MG63 (cell line): ENCODE data around the gene BYSL. TPM values are rescaled to one million over a fixed set of nuclear protein-coding genes. Genes with fewer than 3 reads are reported as not detected.
A peak's percentile ranks its signal among the peaks of the same experiment; 100 is the strongest.

Experiments used
- DNase-seq: peaks from one replicate; pipeline ENCODE4 v3.0.0-alpha.2; 2020
- H3K27me3 ChIP-seq: fragments of 250-450 bp; sonication (Bioruptor Pico); 2 replicates; pipeline ENCODE4 v1.5.1; 2020; ENCODE audit warnings: mild to moderate bottlenecking, moderate library complexity
- H3K36me3 ChIP-seq: fragments of 250-450 bp; sonication (Bioruptor Pico); 2 replicates; pipeline ENCODE4 v1.5.1; 2020; ENCODE audit warnings: mild to moderate bottlenecking, moderate library complexity
- H3K4me3 ChIP-seq: fragments of 250-450 bp; sonication (Bioruptor Pico); 2 replicates; pipeline ENCODE4 v1.5.1; 2020; ENCODE audit warnings: mild to moderate bottlenecking, moderate library complexity
- H3K9me3 ChIP-seq: fragments of 250-450 bp; sonication (Bioruptor Pico); 2 replicates; pipeline ENCODE4 v1.5.1; 2020; ENCODE audit warnings: mild to moderate bottlenecking, moderate library complexity
- total RNA-seq: library from RNA; depleted of rRNA; stranded (reverse); fragments of >200 nt; shearing (Covaris generic); gene quantifications from 2 replicates; pipeline ENCODE4 v1.2.3, GENCODE V29; 2014; ENCODE audit warnings: low replicate concordance

The BYSL gene
- total RNA-seq, 1 experiment from 2014 or later: 64.8 TPM

DNA sequence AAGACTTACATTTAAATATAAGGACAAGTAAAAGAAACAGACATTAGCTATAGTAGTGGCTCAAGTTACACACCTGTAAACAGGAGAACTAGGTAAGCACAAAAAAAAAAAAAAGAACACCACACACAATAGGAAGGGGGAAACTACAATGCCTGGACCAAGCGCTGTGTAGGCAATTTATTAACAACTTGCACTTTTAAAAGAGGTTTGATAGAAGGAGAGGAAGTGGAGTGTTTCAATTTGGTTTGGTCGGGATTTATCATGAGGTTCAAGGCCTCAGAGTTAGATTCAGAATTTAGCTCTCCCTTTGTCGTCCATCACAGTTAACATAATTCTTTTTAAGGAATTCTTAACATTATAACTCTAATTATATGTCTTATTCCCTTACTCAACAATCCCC is 25.0 kb upstream of the BYSL start:
- H3K9me3 ChIP-seq: no peaks in the 10 kb centered on the region
- no peaks in the 10 kb centered on the region for H3K36me3 ChIP-seq
- DNase-seq: no peak
- no peaks in the 10 kb centered on the region for H3K27me3 ChIP-seq
- peak overlapping the region; percentile 70 for H3K4me3 ChIP-seq

DNA sequence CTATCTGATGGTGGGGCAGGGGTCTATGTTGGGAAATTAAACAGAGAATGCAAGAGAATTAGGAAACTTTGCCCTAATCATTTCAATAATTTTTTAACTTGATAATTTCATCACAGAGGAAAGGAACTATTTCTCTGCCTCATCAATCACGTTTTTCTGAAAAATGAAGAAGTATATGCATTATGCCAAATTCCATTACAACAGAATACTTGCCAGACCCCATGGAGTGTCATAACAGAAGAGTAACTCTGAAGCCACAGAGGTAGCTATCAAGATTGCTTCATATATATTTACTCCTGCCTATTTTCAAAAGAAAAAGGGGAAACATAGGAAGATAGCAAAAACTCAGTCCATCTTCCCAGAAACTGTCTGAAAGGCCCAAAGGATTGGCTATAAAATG is 20.4 kb upstream of the BYSL start:
- Histone ChIP-seq H3K9me3 (no peaks in the 10 kb centered on the region), H3K36me3 (no peaks in the 10 kb centered on the region; the same call in 1 of the 2 replicates), H3K27me3 (no peaks in the 10 kb centered on the region), H3K4me3 (no peak overlapping the region)
- DNase-seq: no peak

DNA sequence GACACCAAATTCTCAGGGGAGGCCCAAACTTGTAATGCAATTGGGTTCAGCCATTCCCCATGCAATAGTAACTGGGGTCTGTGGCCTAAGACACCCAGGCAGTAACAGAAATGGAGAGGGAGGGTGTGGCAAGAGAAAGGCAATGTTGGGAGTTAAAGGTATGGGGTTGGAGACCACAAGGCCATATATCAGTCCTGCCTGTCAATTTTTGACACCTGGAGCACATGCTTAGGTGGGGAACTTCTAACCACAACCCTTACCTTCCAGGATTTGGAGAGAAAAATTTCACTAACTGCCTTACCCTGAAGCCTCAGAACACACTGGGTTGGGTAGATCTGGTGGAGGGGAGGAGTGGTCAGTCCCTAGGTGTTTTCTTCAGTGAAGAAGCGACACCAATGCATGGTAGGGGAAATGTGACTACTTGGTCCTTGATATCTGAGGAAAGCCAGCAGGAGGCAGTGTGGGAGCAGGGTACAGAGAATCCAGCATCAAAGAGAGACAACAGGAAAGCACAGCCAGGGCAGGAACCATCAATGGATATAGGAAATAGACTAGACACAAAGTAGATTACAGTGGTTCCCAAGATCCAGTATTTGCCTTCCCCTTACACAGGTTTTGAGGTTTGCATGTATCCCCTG is 19.3 kb upstream of the BYSL start:
- no peaks in the 10 kb centered on the region for H3K27me3 ChIP-seq
- H3K4me3 ChIP-seq: no peak overlapping the region
- no peaks in the 10 kb centered on the region for H3K9me3 ChIP-seq
- no peaks in the 10 kb centered on the region; the same call in 1 of the 2 replicates for H3K36me3 ChIP-seq
- DNase-seq: no peak

DNA sequence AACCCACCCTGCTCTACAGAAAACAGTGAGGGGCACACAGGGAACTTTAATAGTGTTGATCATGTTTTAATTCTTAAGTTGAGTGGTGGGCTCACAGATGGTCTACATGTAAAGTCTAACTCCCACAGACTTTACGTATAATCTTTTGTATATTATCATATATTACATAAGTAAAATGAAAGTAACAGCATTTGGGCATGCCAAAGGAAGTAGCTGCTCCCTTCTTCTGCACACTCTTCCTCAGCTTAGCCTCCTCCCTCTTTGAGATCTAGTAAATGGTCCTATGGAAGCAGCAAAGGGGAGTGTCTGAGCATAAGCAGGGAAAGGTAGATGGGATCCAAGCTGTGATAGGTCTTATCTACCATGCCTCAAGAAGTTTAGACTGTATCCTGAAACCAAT is 11.6 kb upstream of the BYSL start:
- Histone ChIP-seq H3K4me3 (no peak overlapping the region), H3K36me3 (no peaks in the 10 kb centered on the region; the same call in 1 of the 2 replicates), H3K9me3 (no peaks in the 10 kb centered on the region), H3K27me3 (no peaks in the 10 kb centered on the region)
- no peak for DNase-seq

DNA sequence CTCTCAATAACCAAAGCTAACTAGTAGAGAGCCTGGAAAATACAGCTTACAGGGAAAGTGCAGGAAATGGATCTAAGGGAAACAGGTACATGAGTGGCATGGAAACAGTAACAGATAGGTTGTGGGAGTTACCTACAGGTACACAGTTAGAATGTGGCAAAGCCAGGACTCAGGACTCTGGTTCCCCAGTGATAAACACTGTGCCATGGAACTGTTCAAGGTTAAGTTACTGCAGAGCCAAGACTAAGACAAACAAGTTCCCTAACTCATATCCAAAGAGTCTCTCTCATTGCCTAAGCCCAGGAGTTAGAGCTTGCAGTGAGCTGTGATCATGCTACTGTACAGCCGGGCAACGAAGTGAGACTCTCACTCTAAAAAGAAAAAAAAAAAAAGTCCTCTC is 7.0 kb upstream of the BYSL start:
- Histone ChIP-seq H3K36me3 (peaks cover 7% of the 10 kb centered on the region), H3K4me3 (no peak overlapping the region), H3K27me3 (no peaks in the 10 kb centered on the region), H3K9me3 (no peaks in the 10 kb centered on the region)
- no peak for DNase-seq

DNA sequence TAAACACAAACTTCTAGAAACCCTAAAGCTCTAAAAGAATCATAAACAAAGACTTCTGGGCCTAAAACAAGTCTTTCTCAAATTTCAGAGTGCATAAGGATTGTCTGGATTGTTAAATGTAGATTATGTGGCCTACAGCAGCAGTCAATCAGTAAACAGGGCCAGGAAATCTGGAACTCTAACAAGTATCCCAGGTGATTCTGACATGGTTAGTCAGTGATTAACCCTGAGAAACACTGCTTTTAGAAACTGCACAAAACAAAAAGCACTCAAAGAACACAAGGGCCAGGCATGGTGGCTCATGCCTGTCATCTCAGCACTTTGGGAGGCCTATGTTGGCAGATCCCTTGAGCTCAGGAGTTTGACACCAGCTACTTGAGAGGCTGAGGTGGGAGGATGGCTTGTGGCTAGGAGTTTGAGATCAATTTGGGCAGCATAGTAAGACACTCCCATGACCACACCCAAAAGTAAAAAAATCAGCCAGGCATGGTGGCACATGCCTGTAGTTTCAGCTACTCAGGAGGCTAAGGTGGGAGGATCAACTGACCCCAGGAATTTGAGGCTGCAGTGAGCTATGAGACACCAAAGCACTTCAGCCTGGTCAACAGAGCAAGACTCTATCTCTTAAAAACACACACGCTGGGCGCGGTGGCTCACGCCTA is 6.3 kb upstream of the BYSL start:
- DNase-seq: no peak

DNA sequence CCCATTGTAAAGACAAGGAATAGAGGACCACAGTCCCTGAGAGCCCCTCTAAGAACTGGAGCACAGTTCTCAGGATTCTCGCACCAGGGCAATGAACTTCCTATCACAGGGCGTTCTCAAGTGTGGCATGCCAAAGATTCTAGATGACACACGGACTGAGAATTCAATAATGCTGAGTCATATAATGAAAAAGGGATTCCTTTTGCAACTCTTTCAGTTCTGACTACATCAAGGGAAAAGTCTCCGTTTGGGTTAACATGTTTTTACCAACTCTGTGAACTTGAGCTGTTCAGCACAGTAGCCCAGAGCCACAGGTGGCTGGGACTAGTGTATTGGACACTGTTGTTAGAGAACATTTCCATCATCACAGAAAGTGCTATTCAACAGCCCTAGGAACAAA is 3.8 kb upstream of the BYSL start:
- no peak overlapping the region for H3K4me3 ChIP-seq

More for the DNA sequence above, 6.3 kb upstream of the BYSL start:
- Histone ChIP-seq H3K4me3 (no peak overlapping the region), H3K9me3 (no peaks in the 10 kb centered on the region), H3K36me3 (peaks cover 7% of the 10 kb centered on the region), H3K27me3 (no peaks in the 10 kb centered on the region)

DNA sequence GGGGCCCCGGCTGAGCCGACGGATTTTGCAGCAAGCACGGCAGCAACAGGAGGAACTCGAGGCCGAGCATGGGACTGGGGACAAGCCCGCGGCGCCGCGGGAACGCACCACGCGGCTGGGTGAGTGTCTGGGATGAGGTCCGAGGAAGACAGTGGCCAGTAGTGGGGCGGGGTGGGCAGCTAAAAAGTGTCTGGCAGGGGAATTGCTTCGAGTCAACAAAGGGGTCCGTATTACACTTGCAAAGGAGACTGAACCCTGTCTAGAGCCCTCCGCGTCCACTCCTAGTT is 356 bp downstream of the BYSL start:
- Histone ChIP-seq H3K4me3 (peak overlapping the region; percentile 99), H3K27me3 (no peaks in the 10 kb centered on the region), H3K36me3 (peaks cover 12% of the 10 kb centered on the region), H3K9me3 (no peaks in the 10 kb centered on the region)
- peak; percentile 9 for DNase-seq

More for the DNA sequence above, 3.8 kb upstream of the BYSL start:
- Histone ChIP-seq H3K27me3 (no peaks in the 10 kb centered on the region), H3K36me3 (peaks cover 7% of the 10 kb centered on the region), H3K9me3 (no peaks in the 10 kb centered on the region)
- DNase-seq: peak; percentile 46

DNA sequence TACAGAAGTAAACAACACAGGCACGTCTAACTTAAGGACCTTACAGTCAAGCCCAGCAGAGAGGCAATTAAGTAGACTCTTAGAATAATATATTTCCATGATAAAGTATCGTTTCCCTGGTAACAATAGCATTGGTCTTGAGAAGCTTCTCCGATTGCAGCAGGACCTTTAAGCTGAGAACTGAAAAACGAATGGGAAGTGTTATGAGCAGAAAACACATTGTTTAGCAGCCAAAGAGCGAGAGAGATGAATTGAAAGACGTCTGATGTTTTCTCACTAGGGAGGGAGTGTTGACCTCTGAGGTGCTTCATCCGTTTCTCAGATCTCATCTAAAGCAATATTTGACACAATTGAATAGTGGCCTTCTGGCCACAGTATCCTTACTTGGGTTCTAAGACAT is 855 bp downstream of the BYSL start:
- DNase-seq: no peak
- Histone ChIP-seq H3K36me3 (peaks cover 12% of the 10 kb centered on the region), H3K4me3 (peak overlapping the region; percentile 99), H3K27me3 (no peaks in the 10 kb centered on the region), H3K9me3 (no peaks in the 10 kb centered on the region)

DNA sequence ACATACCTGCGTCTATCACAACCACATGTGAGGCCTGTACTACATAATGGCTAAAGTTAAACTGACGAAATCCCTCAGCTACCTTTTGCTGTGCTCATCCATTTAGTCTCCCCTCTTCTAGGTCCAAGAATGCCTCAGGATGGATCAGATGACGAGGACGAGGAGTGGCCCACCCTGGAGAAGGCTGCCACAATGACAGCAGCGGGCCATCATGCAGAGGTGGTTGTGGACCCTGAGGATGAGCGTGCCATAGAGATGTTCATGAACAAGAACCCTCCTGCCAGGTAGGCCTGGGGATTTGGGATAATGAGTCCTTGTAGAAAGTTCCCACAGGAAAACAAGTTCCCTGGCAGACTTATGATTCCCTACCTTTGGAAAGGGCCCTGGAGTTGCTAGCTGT is 6.0 kb downstream of the BYSL start:
- no peaks in the 10 kb centered on the region for H3K27me3 ChIP-seq
- no peak overlapping the region for H3K4me3 ChIP-seq
- H3K36me3 ChIP-seq: peaks cover 48% of the 10 kb centered on the region
- H3K9me3 ChIP-seq: no peaks in the 10 kb centered on the region
- DNase-seq: no peak

DNA sequence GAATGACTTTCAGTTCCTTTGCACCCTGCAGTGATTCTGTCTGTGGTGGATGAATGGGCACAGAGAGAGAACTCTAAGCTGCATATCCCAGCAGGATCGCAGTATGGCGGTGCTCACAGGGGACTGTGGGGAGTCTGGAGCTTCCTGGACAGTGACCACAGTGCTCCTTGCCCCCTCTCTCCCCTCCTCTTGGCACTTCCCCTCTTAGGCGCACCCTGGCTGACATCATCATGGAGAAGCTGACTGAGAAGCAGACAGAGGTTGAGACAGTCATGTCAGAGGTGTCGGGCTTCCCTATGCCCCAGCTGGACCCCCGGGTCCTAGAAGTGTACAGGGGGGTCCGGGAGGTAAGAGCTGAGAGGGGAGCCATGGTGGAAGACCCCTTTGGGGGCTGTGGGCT is 8.6 kb downstream of the BYSL start:
- H3K36me3 ChIP-seq: peaks cover 54% of the 10 kb centered on the region
- no peaks in the 10 kb centered on the region for H3K27me3 ChIP-seq
- no peak overlapping the region for H3K4me3 ChIP-seq
- H3K9me3 ChIP-seq: no peaks in the 10 kb centered on the region
- DNase-seq: no peak

DNA sequence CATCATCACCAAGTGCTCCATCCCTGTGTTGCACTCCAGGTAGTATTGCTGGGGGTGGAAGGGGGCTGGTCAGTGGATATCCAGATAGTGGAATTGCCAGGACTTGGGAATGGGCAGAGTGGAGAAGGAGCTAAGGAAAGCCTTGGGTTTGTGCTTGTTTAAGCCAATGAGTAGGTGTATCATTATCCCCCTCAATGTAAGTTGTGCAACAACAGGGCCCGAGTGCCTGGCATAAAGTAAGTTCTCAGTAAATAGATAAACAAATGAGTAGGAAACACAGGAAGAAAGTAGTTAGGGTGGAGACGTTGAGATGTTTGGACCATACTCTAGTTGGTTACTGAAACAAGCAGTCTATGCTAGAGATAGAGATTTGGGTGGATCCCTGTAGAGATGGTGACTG is 10.5 kb downstream of the BYSL start:
- no peak for DNase-seq
- H3K36me3 ChIP-seq: peaks cover 53% of the 10 kb centered on the region
- H3K4me3 ChIP-seq: no peak overlapping the region
- no peaks in the 10 kb centered on the region for H3K27me3 ChIP-seq
- no peaks in the 10 kb centered on the region for H3K9me3 ChIP-seq

DNA sequence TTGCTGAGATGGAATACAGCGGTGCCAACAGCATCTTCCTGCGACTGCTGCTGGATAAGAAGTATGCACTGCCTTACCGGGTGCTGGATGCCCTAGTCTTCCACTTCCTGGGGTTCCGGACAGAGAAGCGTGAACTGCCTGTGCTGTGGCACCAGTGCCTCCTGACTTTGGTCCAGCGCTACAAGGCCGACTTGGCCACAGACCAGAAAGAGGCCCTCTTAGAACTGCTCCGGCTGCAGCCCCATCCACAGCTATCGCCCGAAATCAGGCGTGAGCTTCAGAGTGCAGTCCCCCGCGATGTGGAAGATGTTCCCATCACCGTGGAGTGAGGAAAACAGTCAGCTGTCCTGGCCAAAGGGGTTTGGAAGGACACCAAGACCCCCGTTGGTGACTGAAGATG is 11.1 kb downstream of the BYSL start:
- no peak for DNase-seq
- Histone ChIP-seq H3K36me3 (peaks cover 54% of the 10 kb centered on the region), H3K4me3 (no peak overlapping the region), H3K27me3 (no peaks in the 10 kb centered on the region), H3K9me3 (no peaks in the 10 kb centered on the region)

DNA sequence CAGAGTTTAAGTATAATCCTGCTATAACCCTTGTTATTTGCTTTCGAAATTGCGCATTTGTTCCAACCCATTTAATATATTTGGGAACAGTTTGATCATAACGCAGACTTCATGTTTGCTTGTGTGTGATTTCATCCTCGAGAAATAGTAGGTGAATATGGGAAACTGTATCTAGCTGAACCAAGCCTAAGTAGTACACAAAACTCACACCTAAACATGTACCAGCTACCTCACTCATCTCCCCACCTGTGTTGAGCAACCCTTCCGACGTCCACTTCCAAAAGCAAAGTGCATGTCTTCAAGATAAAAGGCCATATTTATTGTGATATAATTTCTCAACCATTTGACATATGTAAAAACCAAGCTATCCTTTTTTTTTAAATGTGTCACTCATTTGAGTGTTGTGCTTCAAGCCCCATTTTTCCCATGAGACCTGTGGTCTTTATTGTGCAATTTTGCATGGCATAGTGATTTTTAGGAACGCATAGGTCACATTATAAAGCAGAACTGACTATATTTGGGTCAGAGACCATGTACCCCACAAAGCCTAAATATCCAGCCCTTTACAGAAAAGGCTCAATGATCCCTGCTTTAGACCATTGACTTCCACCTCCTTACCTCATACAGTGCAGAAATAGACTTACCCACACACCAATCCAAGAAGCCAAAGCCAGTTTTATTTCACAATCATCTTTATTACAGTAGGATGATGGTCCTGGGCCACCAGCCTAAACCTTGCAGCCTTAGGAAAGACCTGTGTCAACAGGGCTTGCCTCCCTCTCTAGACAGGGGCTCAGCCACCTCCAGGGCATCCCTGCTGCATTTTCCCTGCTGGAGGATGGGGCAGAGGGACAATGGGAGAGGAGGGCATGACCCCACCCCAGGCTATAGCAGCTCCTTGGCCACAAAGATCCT is 13.2 kb downstream of the BYSL start:
- no peak for DNase-seq
- no peaks in the 10 kb centered on the region for H3K27me3 ChIP-seq
- H3K4me3 ChIP-seq: no peak overlapping the region
- no peaks in the 10 kb centered on the region for H3K9me3 ChIP-seq
- H3K36me3 ChIP-seq: peaks cover 34% of the 10 kb centered on the region

DNA sequence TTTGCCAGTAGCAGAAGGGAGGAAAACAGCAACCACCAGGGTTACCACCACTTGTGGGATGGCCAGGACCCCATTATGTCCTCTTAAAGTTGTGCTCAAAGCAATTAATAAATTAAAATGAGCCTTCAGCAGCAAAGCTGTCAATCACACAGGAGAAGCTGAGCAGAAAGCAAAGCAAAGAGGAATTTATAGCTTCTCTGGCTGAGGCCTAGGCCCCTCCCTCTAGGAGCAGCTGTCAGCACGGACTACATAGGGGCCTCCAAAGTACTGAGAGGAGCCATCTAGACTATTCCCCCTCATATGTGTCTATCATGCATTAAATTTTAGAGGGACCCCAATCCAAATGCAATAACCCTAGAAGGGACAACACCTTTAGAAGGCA is 13.9 kb downstream of the BYSL start:
- Histone ChIP-seq H3K27me3 (no peaks in the 10 kb centered on the region), H3K4me3 (no peak overlapping the region), H3K36me3 (peaks cover 28% of the 10 kb centered on the region), H3K9me3 (no peaks in the 10 kb centered on the region)
- DNase-seq: no peak

DNA sequence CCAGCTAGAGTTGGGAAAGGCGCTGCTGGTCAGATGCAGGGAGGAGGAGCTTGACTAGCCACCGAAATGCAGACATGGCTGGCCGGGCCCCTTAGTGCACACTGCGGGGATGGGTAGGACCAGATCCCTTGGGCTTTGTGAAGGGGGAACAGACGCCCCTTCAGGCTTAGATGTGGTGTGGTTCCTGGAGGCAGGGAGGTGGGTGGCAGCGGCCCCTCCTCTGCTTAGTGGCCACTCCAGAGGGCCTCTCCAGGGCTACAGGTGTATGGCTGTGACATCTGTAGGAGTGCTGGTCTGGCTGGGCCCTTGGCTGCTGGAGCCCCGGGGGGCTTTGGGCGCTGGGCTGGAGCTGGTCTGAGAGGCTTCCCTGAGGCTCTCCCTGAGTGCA is 14.4 kb downstream of the BYSL start:
- DNase-seq: no peak
- H3K27me3 ChIP-seq: no peaks in the 10 kb centered on the region
- no peak overlapping the region for H3K4me3 ChIP-seq
- H3K9me3 ChIP-seq: no peaks in the 10 kb centered on the region
- peaks cover 28% of the 10 kb centered on the region for H3K36me3 ChIP-seq

DNA sequence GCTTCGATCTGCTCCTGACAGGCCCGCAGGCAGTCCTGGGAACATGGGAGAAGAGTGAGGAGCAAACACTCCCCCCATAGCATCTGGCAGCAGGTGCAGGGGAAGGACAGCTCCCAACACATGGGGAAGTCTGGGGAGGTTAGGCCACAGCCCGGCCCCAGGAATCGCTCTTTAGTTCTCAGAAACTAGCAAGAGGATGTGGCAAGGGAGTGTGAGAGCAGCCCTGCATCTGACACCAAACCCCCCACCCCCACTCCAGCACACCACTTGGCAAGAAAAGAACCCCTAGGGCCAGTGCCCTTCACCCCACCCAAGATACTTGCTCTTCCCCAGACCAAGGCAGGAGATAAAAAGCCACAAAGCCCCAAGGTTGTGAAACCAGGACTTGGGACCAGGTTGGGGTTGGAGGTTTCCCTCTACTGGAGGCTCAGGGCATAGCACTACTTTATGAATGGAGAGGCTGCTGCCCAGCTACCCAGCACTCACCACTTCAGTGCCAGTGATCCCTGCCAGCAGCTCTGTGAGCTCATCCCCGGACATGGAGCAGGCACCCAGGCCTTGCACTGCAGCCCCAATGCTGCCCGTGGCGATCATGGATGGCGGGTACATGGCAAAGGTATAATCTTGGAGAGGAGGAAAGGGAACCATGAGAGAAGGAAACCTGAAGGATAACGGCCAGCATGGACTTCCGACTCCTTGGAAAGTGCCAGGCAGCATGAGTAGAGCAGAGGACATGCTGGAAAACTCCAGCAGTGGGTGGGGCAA is 15.0 kb downstream of the BYSL start:
- H3K9me3 ChIP-seq: no peaks in the 10 kb centered on the region
- H3K36me3 ChIP-seq: peaks cover 24% of the 10 kb centered on the region
- no peaks in the 10 kb centered on the region for H3K27me3 ChIP-seq
- peak; percentile 89 for DNase-seq
- H3K4me3 ChIP-seq: no peak overlapping the region
